Neural cell (in vitro differentiated cells): ENCODE data around the gene TNFSF11.

Source experiments
- EP300 ChIP-seq: fragments of 450-650 bp; conservative IDR thresholded peaks from 2 replicates; pipeline ENCODE4 v1.6.1; 2014; ENCODE audit warnings: antibody characterized with exemption, mild to moderate bottlenecking, moderate library complexity; ENCODE audit not compliant: poor library complexity, severe bottlenecking
- EZH2 ChIP-seq: fragments of 200-600, 300-800 bp; shearing (Covaris generic), sonication (generic); IDR thresholded peaks from 2 replicates; pipeline ENCODE4 v1.6.1; 2014; ENCODE audit warnings: antibody characterized with exemption, low read length, borderline replicate concordance, mild to moderate bottlenecking; ENCODE audit not compliant: insufficient read depth, poor library complexity, severe bottlenecking
- MXI1 ChIP-seq: fragments of 450-650 bp; conservative IDR thresholded peaks from 2 replicates; pipeline ENCODE4 v1.6.1; 2014; ENCODE audit warnings: antibody characterized with exemption, mild to moderate bottlenecking; ENCODE audit not compliant: poor library complexity, severe bottlenecking
- POLR2AphosphoS5 ChIP-seq: IDR thresholded peaks from 2 replicates; pipeline ENCODE4 v1.6.1; 2012
- RAD21 ChIP-seq: fragments of 450-650 bp; conservative IDR thresholded peaks from 2 replicates; pipeline ENCODE4 v1.6.1; 2014; ENCODE audit warnings: antibody characterized with exemption, mild to moderate bottlenecking, moderate library complexity
- SMC3 ChIP-seq: fragments of 450-650 bp; conservative IDR thresholded peaks from 2 replicates; pipeline ENCODE4 v1.6.1; 2014; ENCODE audit warnings: antibody characterized with exemption, mild to moderate bottlenecking, moderate library complexity; ENCODE audit not compliant: poor library complexity
- TAF1 ChIP-seq: IDR thresholded peaks from 2 replicates; pipeline ENCODE4 v1.6.1; 2012; ENCODE audit warnings: low read depth
- TF ChIP-seq, protein P1 (sequence below): IDR thresholded peaks from 2 replicates; pipeline ENCODE4 v1.6.1; 2012; ENCODE audit warnings: borderline replicate concordance
- TF ChIP-seq, protein P2 (sequence below): fragments of 450-650 bp; IDR thresholded peaks from 2 replicates; pipeline ENCODE4 v1.5.1; 2014; ENCODE audit warnings: antibody characterized with exemption, mild to moderate bottlenecking, moderate library complexity; ENCODE audit not compliant: poor library complexity, severe bottlenecking

DNA sequence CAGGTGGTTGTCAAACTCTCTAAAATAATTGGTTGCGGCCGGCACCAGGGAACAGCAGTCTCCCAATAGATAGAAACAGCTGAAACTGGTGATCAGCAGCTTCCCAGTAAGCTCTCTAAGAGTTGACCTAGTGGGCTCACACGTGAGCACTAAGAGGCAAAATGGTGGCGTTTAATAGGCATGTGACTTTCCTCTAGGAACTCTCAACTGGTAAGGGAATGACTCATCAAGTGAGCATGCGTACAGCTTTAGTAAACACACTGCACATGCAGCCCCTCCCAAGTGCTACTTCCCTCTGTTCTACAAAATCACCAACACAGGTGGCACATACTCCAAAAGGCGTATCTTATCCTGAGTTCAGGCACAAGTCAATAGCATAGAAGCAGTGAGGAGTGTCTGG is 41.7 kb downstream of the TNFSF11 start:
- TF ChIP-seq, protein P1, sequence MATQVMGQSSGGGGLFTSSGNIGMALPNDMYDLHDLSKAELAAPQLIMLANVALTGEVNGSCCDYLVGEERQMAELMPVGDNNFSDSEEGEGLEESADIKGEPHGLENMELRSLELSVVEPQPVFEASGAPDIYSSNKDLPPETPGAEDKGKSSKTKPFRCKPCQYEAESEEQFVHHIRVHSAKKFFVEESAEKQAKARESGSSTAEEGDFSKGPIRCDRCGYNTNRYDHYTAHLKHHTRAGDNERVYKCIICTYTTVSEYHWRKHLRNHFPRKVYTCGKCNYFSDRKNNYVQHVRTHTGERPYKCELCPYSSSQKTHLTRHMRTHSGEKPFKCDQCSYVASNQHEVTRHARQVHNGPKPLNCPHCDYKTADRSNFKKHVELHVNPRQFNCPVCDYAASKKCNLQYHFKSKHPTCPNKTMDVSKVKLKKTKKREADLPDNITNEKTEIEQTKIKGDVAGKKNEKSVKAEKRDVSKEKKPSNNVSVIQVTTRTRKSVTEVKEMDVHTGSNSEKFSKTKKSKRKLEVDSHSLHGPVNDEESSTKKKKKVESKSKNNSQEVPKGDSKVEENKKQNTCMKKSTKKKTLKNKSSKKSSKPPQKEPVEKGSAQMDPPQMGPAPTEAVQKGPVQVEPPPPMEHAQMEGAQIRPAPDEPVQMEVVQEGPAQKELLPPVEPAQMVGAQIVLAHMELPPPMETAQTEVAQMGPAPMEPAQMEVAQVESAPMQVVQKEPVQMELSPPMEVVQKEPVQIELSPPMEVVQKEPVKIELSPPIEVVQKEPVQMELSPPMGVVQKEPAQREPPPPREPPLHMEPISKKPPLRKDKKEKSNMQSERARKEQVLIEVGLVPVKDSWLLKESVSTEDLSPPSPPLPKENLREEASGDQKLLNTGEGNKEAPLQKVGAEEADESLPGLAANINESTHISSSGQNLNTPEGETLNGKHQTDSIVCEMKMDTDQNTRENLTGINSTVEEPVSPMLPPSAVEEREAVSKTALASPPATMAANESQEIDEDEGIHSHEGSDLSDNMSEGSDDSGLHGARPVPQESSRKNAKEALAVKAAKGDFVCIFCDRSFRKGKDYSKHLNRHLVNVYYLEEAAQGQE = no peak
- TF ChIP-seq, protein P2, sequence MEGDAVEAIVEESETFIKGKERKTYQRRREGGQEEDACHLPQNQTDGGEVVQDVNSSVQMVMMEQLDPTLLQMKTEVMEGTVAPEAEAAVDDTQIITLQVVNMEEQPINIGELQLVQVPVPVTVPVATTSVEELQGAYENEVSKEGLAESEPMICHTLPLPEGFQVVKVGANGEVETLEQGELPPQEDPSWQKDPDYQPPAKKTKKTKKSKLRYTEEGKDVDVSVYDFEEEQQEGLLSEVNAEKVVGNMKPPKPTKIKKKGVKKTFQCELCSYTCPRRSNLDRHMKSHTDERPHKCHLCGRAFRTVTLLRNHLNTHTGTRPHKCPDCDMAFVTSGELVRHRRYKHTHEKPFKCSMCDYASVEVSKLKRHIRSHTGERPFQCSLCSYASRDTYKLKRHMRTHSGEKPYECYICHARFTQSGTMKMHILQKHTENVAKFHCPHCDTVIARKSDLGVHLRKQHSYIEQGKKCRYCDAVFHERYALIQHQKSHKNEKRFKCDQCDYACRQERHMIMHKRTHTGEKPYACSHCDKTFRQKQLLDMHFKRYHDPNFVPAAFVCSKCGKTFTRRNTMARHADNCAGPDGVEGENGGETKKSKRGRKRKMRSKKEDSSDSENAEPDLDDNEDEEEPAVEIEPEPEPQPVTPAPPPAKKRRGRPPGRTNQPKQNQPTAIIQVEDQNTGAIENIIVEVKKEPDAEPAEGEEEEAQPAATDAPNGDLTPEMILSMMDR = no peak
- TF ChIP-seq POLR2AphosphoS5 (no peak), EP300 (no peak), EZH2 (no peak), TAF1 (no peak), SMC3 (no peak), RAD21 (no peak), MXI1 (no peak)
